HG03045 (cell line): Measurements from ENCODE around the gene TMEM179B.
"Not testable (repeated sequence)": the region's sequence is repeated elsewhere in the genome, so short reads cannot be mapped to it uniquely, and the experiment has no call there.

ENCODE experiments used
- ATAC-seq: cut with Tn5 transposase; IDR thresholded peaks from one replicate; pipeline ENCODE4 v1.9.1; 2021; ENCODE audit warnings: mild to moderate bottlenecking, moderate library complexity; ENCODE audit not compliant: unreplicated experiment

TMEM179B gene

GRCh38 chr11:62787005-62787759 lies at the start of gene TMEM179B:
Gene TMEM179B, plus strand, starts transcription at chr11:62787402. Its CDS starts 30 bp downstream, at chr11:62787432.
- peak; percentile 65 for ATAC-seq

GRCh38 chr11:62747475-62748160 lies 39.6 kb upstream of the TMEM179B start:
- ATAC-seq, result no peak

GRCh38 chr11:62749931-62750330 lies 37.3 kb upstream of the TMEM179B start:
- ATAC-seq, result not testable (repeated sequence)

GRCh38 chr11:62752177-62752785 lies 34.9 kb upstream of the TMEM179B start:
- no peak for ATAC-seq

GRCh38 chr11:62752994-62753735 lies 34.0 kb upstream of the TMEM179B start:
- ATAC-seq, result peak; percentile 1

- ATAC-seq, result peak; percentile 96
Measured at GRCh38 chr11:62753736-62754603, 33.2 kb upstream of the TMEM179B start, which contains the start of gene ZBTB3. Gene ZBTB3, minus strand, starts transcription at chr11:62754160. Its CDS starts 496 bp downstream, at chr11:62753664.

- no peak for ATAC-seq
Measured at GRCh38 chr11:62755086-62755615, 32.1 kb upstream of the TMEM179B start.

GRCh38 chr11:62757846-62758788 lies 29.1 kb upstream of the TMEM179B start:
- ATAC-seq, result no peak

- not testable (repeated sequence) for ATAC-seq
Measured at GRCh38 chr11:62760867-62761227, 26.4 kb upstream of the TMEM179B start.

GRCh38 chr11:62770778-62771143 lies 16.4 kb upstream of the TMEM179B start:
- ATAC-seq, result no peak

GRCh38 chr11:62771144-62772021 lies 15.8 kb upstream of the TMEM179B start, which contains the start of gene TAF6L:
Gene TAF6L, plus strand, starts transcription at chr11:62771396. Its CDS starts 4,388 bp downstream, at chr11:62775784.
- peak; percentile 83 for ATAC-seq

- no peak for ATAC-seq
Measured at GRCh38 chr11:62774407-62774806, 12.8 kb upstream of the TMEM179B start.

- ATAC-seq, result no peak
Measured at GRCh38 chr11:62775646-62776045, 11.6 kb upstream of the TMEM179B start.

GRCh38 chr11:62777389-62777788 lies 9.8 kb upstream of the TMEM179B start:
- no peak for ATAC-seq

GRCh38 chr11:62778441-62778840 lies 8.8 kb upstream of the TMEM179B start:
- no peak for ATAC-seq

- no peak for ATAC-seq
Measured at GRCh38 chr11:62782753-62783152, 4.4 kb upstream of the TMEM179B start.

GRCh38 chr11:62786318-62787004 lies 741 bp upstream of the TMEM179B start:
- ATAC-seq, result peak; percentile 65
